Measurements from ENCODE around the gene LYRM4.

The LYRM4 gene

DNA sequence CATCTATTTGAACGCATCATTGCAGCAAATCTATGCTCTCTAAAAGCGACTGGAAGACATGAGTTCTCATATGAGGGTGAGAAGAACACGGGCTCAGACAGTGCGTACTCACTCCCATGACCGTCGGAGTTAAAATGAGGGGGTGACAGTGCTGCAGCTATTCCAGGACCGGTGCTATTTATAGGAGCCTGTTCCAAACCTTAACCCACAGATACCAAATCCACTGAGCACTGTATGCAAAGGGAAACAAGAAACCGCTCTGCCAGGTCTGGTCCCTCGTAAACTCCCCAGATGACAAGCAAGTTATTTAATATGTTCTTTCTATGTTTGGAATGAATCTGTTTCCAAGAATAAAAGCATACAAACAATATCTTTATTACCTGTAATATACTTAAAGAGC is 152.7 kb downstream of the LYRM4 start:
- DNase-seq (ENCODE audit: low read depth, low spot score) = no peak
- POLR2A ChIA-PET = no interaction called here
- CTCF ChIA-PET = no interaction called here
- TF ChIP-seq, protein P1, sequence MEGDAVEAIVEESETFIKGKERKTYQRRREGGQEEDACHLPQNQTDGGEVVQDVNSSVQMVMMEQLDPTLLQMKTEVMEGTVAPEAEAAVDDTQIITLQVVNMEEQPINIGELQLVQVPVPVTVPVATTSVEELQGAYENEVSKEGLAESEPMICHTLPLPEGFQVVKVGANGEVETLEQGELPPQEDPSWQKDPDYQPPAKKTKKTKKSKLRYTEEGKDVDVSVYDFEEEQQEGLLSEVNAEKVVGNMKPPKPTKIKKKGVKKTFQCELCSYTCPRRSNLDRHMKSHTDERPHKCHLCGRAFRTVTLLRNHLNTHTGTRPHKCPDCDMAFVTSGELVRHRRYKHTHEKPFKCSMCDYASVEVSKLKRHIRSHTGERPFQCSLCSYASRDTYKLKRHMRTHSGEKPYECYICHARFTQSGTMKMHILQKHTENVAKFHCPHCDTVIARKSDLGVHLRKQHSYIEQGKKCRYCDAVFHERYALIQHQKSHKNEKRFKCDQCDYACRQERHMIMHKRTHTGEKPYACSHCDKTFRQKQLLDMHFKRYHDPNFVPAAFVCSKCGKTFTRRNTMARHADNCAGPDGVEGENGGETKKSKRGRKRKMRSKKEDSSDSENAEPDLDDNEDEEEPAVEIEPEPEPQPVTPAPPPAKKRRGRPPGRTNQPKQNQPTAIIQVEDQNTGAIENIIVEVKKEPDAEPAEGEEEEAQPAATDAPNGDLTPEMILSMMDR (IDR thresholded peaks at IDR 0.05; ENCODE audit: insufficient read depth, low read length, missing control alignments) = no peak
- H3K4me3 ChIP-seq (ENCODE audit: low read depth, low read length) = no peak overlapping the region

GRCh38 chr6:5107341-5107740 is 153.4 kb downstream of the LYRM4 start:
- TF ChIP-seq, protein P1 (IDR thresholded peaks at IDR 0.05; ENCODE audit: insufficient read depth, low read length, missing control alignments) = no peak
- ChIA-PET CTCF (interaction anchor here (0.6 to 1.0 kb wide), 2 partner anchors 11 to 24 kb away, joined by 3 read pairs; no protein-coding TSS in a partner anchor), POLR2A (no interaction called here)
- no peak for DNase-seq (ENCODE audit: low read depth, low spot score)
- H3K4me3 ChIP-seq (ENCODE audit: low read depth, low read length) = no peak overlapping the region

DNA sequence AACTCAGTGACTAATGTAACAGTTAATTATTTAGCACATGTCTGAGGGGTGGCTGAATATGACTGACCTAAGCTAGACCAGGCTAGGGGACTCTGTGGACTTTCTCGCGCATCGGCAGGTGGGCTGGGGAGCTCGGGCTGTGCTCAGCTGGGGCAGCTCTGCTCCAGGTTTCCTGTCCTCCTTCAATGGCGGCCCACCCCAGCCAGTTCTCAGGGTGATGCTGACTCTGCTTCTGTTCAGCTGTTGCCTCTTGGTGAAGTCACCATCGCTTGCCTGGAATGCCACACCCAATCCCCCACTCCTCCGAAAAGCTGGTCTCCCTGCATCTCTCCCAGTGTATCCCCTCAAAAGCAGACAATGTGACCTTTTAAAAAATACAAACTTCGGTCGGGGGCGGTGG is 155.6 kb downstream of the LYRM4 start:
- POLR2A ChIA-PET = no interaction called here
- no peak for DNase-seq (ENCODE audit: low read depth, low spot score)
- TF ChIP-seq, protein P1 (IDR thresholded peaks at IDR 0.05; ENCODE audit: insufficient read depth, low read length, missing control alignments) = no peak
- H3K4me3 ChIP-seq (ENCODE audit: low read depth, low read length) = no peak overlapping the region
- CTCF ChIA-PET = interaction anchor here (1.4 to 2.0 kb wide), 2 partner anchors 10 to 39 kb away, joined by 4 to 8 read pairs; no protein-coding TSS in a partner anchor

- H3K4me3 ChIP-seq (ENCODE audit: low read depth, low read length) = no peak overlapping the region
- TF ChIP-seq, protein P1 (IDR thresholded peaks at IDR 0.05; ENCODE audit: insufficient read depth, low read length, missing control alignments) = no peak
- no peak for DNase-seq (ENCODE audit: low read depth, low spot score)
- POLR2A ChIA-PET = no interaction called here
- CTCF ChIA-PET = interaction anchor here (0.8 to 2.0 kb wide), 2 partner anchors 11 to 39 kb away, joined by 3 to 8 read pairs; no protein-coding TSS in a partner anchor
Measured at GRCh38 chr6:5104667-5105066, 156.1 kb downstream of the LYRM4 start.

GRCh38 chr6:5103250-5103649 is 157.5 kb downstream of the LYRM4 start:
- DNase-seq (ENCODE audit: low read depth, low spot score) = no peak
- ChIA-PET CTCF (interaction anchor here (0.6 kb wide), 1 partner anchor 178 kb away, joined by 4 read pairs; no protein-coding TSS in a partner anchor), POLR2A (no interaction called here)
- H3K4me3 ChIP-seq (ENCODE audit: low read depth, low read length) = no peak overlapping the region
- TF ChIP-seq, protein P1 (IDR thresholded peaks at IDR 0.05; ENCODE audit: insufficient read depth, low read length, missing control alignments) = no peak

DNA sequence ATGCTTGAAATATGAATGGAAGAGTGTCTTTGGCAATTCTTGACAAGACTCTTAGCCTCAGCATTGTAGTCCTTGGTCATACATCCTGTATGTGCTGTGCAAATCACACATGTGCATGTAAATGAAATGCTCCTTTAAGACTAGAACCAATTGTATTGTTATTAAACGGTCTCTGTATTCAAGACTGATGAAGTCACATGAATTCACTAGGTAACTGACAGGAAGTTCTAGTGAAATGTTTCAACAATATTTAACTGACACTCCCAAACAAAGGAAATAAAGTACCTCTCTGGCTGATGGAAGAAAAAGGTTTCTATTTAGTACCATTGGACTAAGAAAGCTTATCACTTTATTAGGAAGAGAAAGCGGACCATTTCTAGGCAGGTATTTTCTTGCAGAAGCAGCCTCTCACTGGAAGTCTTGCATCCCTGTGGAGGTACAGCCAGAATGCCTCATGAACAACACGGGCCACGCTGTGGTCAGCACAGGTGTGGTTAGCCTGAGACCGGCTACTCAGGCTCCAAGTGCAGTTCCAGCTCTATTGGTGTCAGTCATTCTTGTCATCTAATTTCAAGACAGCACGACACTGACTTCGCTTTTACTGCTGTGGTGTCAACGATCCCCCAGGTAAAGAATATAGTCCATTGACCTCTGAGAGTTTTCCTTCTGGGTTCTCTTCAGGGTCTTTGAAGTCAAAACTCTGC is 158.3 kb downstream of the LYRM4 start:
- ChIA-PET POLR2A (no interaction called here), CTCF (interaction anchor here (0.8 kb wide), 1 partner anchor 45 kb away, joined by 3 read pairs; no protein-coding TSS in a partner anchor)
- TF ChIP-seq, protein P1 (IDR thresholded peaks at IDR 0.05; ENCODE audit: insufficient read depth, low read length, missing control alignments) = no peak
- H3K4me3 ChIP-seq (ENCODE audit: low read depth, low read length) = no peak overlapping the region
- no peak for DNase-seq (ENCODE audit: low read depth, low spot score)

All from AG04449 (cell line).